Trophoblast cell (in vitro differentiated cells and primary cell): ENCODE measurements around the gene ACTMAP.

Experiments
- DNase-seq, 2 donors: peaks; one replicate each; pipeline ENCODE4 v3.0.0-alpha.2; 2016
- H2AFZ ChIP-seq: 2 replicates; pipeline ENCODE4 v1.6.1; 2013; ENCODE audit warnings: low read length, moderate library complexity, mild to moderate bottlenecking; ENCODE audit not compliant: insufficient read depth, poor library complexity
- H2AK5ac ChIP-seq: 2 replicates; pipeline ENCODE4 v1.6.1; 2013; ENCODE audit warnings: mild to moderate bottlenecking, low read length
- H2BK120ac ChIP-seq: 2 replicates; pipeline ENCODE4 v1.6.1; 2013; ENCODE audit warnings: low read length, mild to moderate bottlenecking, moderate library complexity; ENCODE audit not compliant: insufficient read depth, poor library complexity
- H2BK12ac ChIP-seq: 2 replicates; pipeline ENCODE4 v1.6.1; 2013; ENCODE audit warnings: mild to moderate bottlenecking, low read length, moderate library complexity
- H2BK5ac ChIP-seq: 2 replicates; pipeline ENCODE4 v1.6.1; 2013; ENCODE audit warnings: low read length, low read depth, moderate library complexity, mild to moderate bottlenecking; ENCODE audit not compliant: poor library complexity
- H3K14ac ChIP-seq: 2 replicates; pipeline ENCODE4 v1.6.1; 2013; ENCODE audit warnings: mild to moderate bottlenecking, low read length
- H3K18ac ChIP-seq: 2 replicates; pipeline ENCODE4 v1.6.1; 2013; ENCODE audit warnings: mild to moderate bottlenecking, low read length
- H3K23ac ChIP-seq: 2 replicates; pipeline ENCODE4 v1.6.1; 2013; ENCODE audit warnings: low read length
- H3K27ac ChIP-seq: 2 replicates; pipeline ENCODE4 v1.5.1; 2013; ENCODE audit warnings: low read depth, mild to moderate bottlenecking, inconsistent platforms, low read length, moderate library complexity
- H3K27me3 ChIP-seq: 2 replicates; pipeline ENCODE4 v1.6.1; 2013; ENCODE audit warnings: inconsistent platforms, mild to moderate bottlenecking, low read length, moderate library complexity; ENCODE audit not compliant: insufficient read depth
- H3K36me3 ChIP-seq, 2 experiments: 1 replicate in 1 of 2; 2 replicates in 1 of 2; pipeline ENCODE4 v1.6.1; 2013; ENCODE audit warnings: low read length in 2 of 2, mild to moderate bottlenecking in 2 of 2, moderate library complexity in 1 of 2; ENCODE audit not compliant: insufficient read depth in 2 of 2, control insufficient read depth in 1 of 2
- H3K4ac ChIP-seq: 2 replicates; pipeline ENCODE4 v1.6.1; 2013; ENCODE audit warnings: low read depth, mild to moderate bottlenecking, low read length, moderate library complexity
- H3K4me1 ChIP-seq, 2 experiments: 1 replicate in 1 of 2; 2 replicates in 1 of 2; pipeline ENCODE4 v1.6.1; 2013; ENCODE audit warnings: low read length in 2 of 2, mild to moderate bottlenecking in 2 of 2, moderate library complexity in 1 of 2; ENCODE audit not compliant: insufficient read depth in 2 of 2, control insufficient read depth in 1 of 2
- H3K4me2 ChIP-seq: 2 replicates; pipeline ENCODE4 v1.6.1; 2013; ENCODE audit warnings: inconsistent platforms, mild to moderate bottlenecking, low read length, moderate library complexity
- H3K4me3 ChIP-seq: 2 replicates; pipeline ENCODE4 v1.5.1; 2013; ENCODE audit warnings: mild to moderate bottlenecking, low read depth, low read length, inconsistent platforms
- H3K79me1 ChIP-seq: one replicate; pipeline ENCODE4 v1.6.1; 2013; ENCODE audit warnings: low read length
- H3K79me2 ChIP-seq: 2 replicates; pipeline ENCODE4 v1.6.1; 2013; ENCODE audit warnings: low read length, mild to moderate bottlenecking; ENCODE audit not compliant: control insufficient read depth, insufficient read depth, poor library complexity
- H3K9ac ChIP-seq: 2 replicates; pipeline ENCODE4 v1.6.1; 2013; ENCODE audit warnings: mild to moderate bottlenecking, low read length
- H3K9me3 ChIP-seq: 2 replicates; pipeline ENCODE4 v1.6.1; 2013; ENCODE audit warnings: low read depth, mild to moderate bottlenecking, control low read depth, inconsistent platforms, low read length; ENCODE audit not compliant: insufficient read depth
- H4K12ac ChIP-seq: 2 replicates; pipeline ENCODE4 v1.6.1; 2013; ENCODE audit warnings: low read depth, mild to moderate bottlenecking, low read length, moderate library complexity
- H4K8ac ChIP-seq: 2 replicates; pipeline ENCODE4 v1.6.1; 2013; ENCODE audit warnings: low read depth, mild to moderate bottlenecking, low read length, moderate library complexity
- H4K91ac ChIP-seq: one replicate; pipeline ENCODE4 v1.6.1; 2013; ENCODE audit warnings: low read depth, mild to moderate bottlenecking, low read length, moderate library complexity
- WGBS: extraction: QIAGEN DNeasy Blood & Tissue Kit; methylation state at CpG from one replicate; pipeline ENCODE4 v1.1.7; 2013; ENCODE audit warnings: missing lambda C conversion rate; ENCODE audit not compliant: insufficient read length, insufficient coverage; ENCODE audit errors: extremely low coverage; 5-methylcytosine and 5-hydroxymethylcytosine counted together

Gene ACTMAP

GRCh38 chr19:40745402-40745780, 4.9 kb downstream of the ACTMAP start:
- DNase-seq, result peak in 1 of 2 donors; percentile 66
- H2BK12ac ChIP-seq, result no peak overlapping the region
- no peak overlapping the region for H2AFZ ChIP-seq
- H3K79me2 ChIP-seq, result peaks cover 7% of the 10 kb centered on the region
- H3K14ac ChIP-seq, result peak overlapping the region; percentile 54
- peaks cover 3 to 5% of the 10 kb centered on the region in 2 experiments for H3K36me3 ChIP-seq
- peak overlapping the region; percentile 7 for H2AK5ac ChIP-seq
- H3K9ac ChIP-seq, result no peak overlapping the region
- H4K8ac ChIP-seq, result peak overlapping the region; percentile 59
- peak overlapping the region; percentile 84 for H4K91ac ChIP-seq
- H4K12ac ChIP-seq, result no peak overlapping the region
- H3K4me3 ChIP-seq, result no peak overlapping the region
- peak overlapping the region; percentile 14 for H2BK120ac ChIP-seq
- H3K27ac ChIP-seq, result peak overlapping the region; percentile 78
- H3K9me3 ChIP-seq, result no peaks in the 10 kb centered on the region
- peaks cover 19% of the 10 kb centered on the region for H3K79me1 ChIP-seq
- H3K4me2 ChIP-seq, result peak overlapping the region; percentile 32
- peak overlapping the region; percentile 50 for H2BK5ac ChIP-seq
- H3K18ac ChIP-seq, result peak overlapping the region; percentile 19
- H3K4me1 ChIP-seq, result peaks cover 30 to 31% of the 10 kb centered on the region in 2 experiments
- no CpG with 5 or more reads among the region's 7 CpGs for WGBS
- H3K4ac ChIP-seq, result no peak overlapping the region
- no peak overlapping the region for H3K23ac ChIP-seq
- no peaks in the 10 kb centered on the region for H3K27me3 ChIP-seq

DNA sequence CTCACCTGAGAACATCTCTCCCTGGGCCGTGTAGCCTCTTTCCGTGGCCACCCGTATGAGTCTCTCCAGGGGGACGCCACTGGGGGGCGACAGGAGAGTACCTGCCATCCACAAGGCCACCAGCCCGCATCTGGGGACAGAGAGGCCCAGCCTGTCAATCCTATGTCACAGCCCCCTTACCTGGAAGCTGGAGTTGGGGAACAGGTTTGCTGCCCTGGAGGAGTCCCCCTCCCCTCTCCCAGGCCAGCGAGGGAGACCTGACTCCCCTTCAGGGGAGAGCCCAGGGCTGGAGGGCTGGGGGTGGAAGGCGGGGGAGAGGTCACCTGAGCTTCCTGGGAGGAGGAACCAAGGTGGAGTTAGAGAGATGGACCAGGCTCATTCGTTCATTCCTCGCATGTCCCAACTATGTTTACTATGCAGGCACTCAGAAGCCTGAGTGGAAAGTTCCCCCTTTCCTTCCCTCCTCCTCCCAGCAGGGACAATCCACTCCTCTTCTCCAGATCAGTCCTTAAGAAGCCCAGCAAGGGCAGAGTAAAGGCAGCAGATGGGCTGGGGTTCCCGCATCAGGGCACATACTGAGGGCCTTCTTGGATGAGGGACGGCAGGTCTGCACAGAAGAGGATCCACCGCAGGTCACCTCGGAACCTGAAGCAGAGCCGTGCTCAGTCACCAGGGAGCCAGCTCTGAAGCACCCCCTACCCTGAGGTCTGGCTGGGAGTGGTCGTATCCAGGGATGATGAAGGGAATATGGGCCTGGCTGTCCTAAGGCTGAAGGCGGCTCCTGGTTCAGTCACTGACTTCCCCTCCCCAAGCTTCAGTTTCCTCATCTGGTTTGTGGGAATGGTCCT, 5.5 kb downstream of the ACTMAP start:
- H3K36me3 ChIP-seq, result peaks cover 9 to 12% of the 10 kb centered on the region in 2 experiments
- H3K9ac ChIP-seq, result peak overlapping the region; percentile 15
- no CpG with 5 or more reads among the region's 17 CpGs for WGBS
- H3K79me1 ChIP-seq, result peaks cover 14% of the 10 kb centered on the region
- H3K18ac ChIP-seq, result peak overlapping the region; percentile 19
- no peak overlapping the region for H3K4me3 ChIP-seq
- H3K23ac ChIP-seq, result no peak overlapping the region
- H2BK5ac ChIP-seq, result peak overlapping the region; percentile 50
- DNase-seq, result peak; percentile 48 to 71
- H3K27ac ChIP-seq, result peak overlapping the region; percentile 78
- peak overlapping the region; percentile 9 for H4K12ac ChIP-seq
- H4K8ac ChIP-seq, result peak overlapping the region; percentile 59
- no peaks in the 10 kb centered on the region for H3K9me3 ChIP-seq
- peak overlapping the region; percentile 32 for H3K4me2 ChIP-seq
- peaks cover 4% of the 10 kb centered on the region for H3K79me2 ChIP-seq
- no peaks in the 10 kb centered on the region for H3K27me3 ChIP-seq
- H3K4ac ChIP-seq, result peak overlapping the region; percentile 1
- H2BK120ac ChIP-seq, result peak overlapping the region; percentile 14
- H2AFZ ChIP-seq, result no peak overlapping the region
- peak overlapping the region; percentile 54 for H3K14ac ChIP-seq
- H2AK5ac ChIP-seq, result peak overlapping the region; percentile 7
- peaks cover 26 to 30% of the 10 kb centered on the region in 2 experiments for H3K4me1 ChIP-seq
- peak overlapping the region; percentile 84 for H4K91ac ChIP-seq
- peak overlapping the region; percentile 1 for H2BK12ac ChIP-seq

- H2AK5ac ChIP-seq, result no peak overlapping the region
- H3K79me2 ChIP-seq, result no peaks in the 10 kb centered on the region
- H4K8ac ChIP-seq, result no peak overlapping the region
- no peak overlapping the region for H3K14ac ChIP-seq
- peaks cover 18 to 22% of the 10 kb centered on the region in 2 experiments for H3K4me1 ChIP-seq
- H3K9me3 ChIP-seq, result no peaks in the 10 kb centered on the region
- no peak overlapping the region for H3K18ac ChIP-seq
- no peak overlapping the region for H2BK5ac ChIP-seq
- peaks cover 9% of the 10 kb centered on the region for H3K79me1 ChIP-seq
- peaks cover 17 to 20% of the 10 kb centered on the region in 2 experiments for H3K36me3 ChIP-seq
- H3K9ac ChIP-seq, result no peak overlapping the region
- no peak overlapping the region for H3K27ac ChIP-seq
- no peak overlapping the region for H3K4ac ChIP-seq
- no peak overlapping the region for H4K91ac ChIP-seq
- no peak overlapping the region for H3K23ac ChIP-seq
- H3K27me3 ChIP-seq, result no peaks in the 10 kb centered on the region
- H2AFZ ChIP-seq, result no peak overlapping the region
- H3K4me2 ChIP-seq, result no peak overlapping the region
- H4K12ac ChIP-seq, result no peak overlapping the region
- H2BK120ac ChIP-seq, result no peak overlapping the region
- peak overlapping the region; percentile 22 for H2BK12ac ChIP-seq
- DNase-seq, result no peak
- WGBS, result no CpG with 5 or more reads among the region's 10 CpGs
- H3K4me3 ChIP-seq, result no peak overlapping the region
Observed at GRCh38 chr19:40743926-40744325, 6.4 kb downstream of the ACTMAP start.

- Histone ChIP-seq H3K27me3 (no peaks in the 10 kb centered on the region), H3K23ac (no peak overlapping the region), H3K4me2 (no peak overlapping the region), H3K4me1 (peaks cover 12 to 17% of the 10 kb centered on the region in 2 experiments), H4K12ac (no peak overlapping the region), H3K9ac (no peak overlapping the region), H2BK5ac (no peak overlapping the region), H3K27ac (no peak overlapping the region), H2BK12ac (no peak overlapping the region), H3K36me3 (peaks cover 20 to 26% of the 10 kb centered on the region in 2 experiments), H3K18ac (no peak overlapping the region), H3K9me3 (no peaks in the 10 kb centered on the region), H3K79me2 (no peaks in the 10 kb centered on the region), H3K4ac (no peak overlapping the region), H4K91ac (no peak overlapping the region), H2AFZ (no peak overlapping the region), H2BK120ac (no peak overlapping the region), H4K8ac (no peak overlapping the region), H2AK5ac (no peak overlapping the region), H3K79me1 (peaks cover 4% of the 10 kb centered on the region), H3K14ac (no peak overlapping the region), H3K4me3 (no peak overlapping the region)
- no peak for DNase-seq
- no CpG with 5 or more reads among the region's 12 CpGs for WGBS
Observed at GRCh38 chr19:40742886-40743285, 7.4 kb downstream of the ACTMAP start.
